ENCODE data around the gene RB1. TPM values are rescaled to one million over a fixed set of nuclear protein-coding genes. Genes with fewer than 3 reads are reported as not detected.

Gene RB1
- total and polyA plus RNA-seq, 2 donors (not counting 3 experiments of a cell fraction or from before 2014, with no cell fraction given): 8.0 to 41.2 TPM

- Histone ChIP-seq H3K4me3 (replicated peaks in 1 of 3; ENCODE audit: insufficient read depth in 1 of 3, low read depth in 1 of 3, low read length in 3 of 3) (no peak overlapping the region), H4K20me1 (replicated peaks; ENCODE audit: control insufficient read depth, extremely low read depth, insufficient read depth, low read length) (no peaks in the 10 kb centered on the region), H2AFZ (ENCODE audit: low read depth, low read length) (no peak overlapping the region), H3K9me3 (replicated peaks; ENCODE audit: control insufficient read depth, insufficient read depth, low read length) (no peaks in the 10 kb centered on the region), H3K9me1 (replicated peaks; ENCODE audit: control insufficient read depth, extremely low read depth, insufficient read depth, low read length) (no peaks in the 10 kb centered on the region), H3K79me2 (ENCODE audit: control insufficient read depth, insufficient read depth, low read length) (no peaks in the 10 kb centered on the region), H3K36me3 (ENCODE audit: control insufficient read depth in 2 of 2, extremely low read depth in 1 of 2, insufficient read depth in 2 of 2, low read length in 2 of 2) (peaks cover 15 to 21% of the 10 kb centered on the region in 2 experiments), H3K4me1 (ENCODE audit: control insufficient read depth, extremely low read depth, insufficient read depth, low read length) (no peaks in the 10 kb centered on the region), H3K27me3 (ENCODE audit: control insufficient read depth in 2 of 2, insufficient read depth in 2 of 2, low read length in 2 of 2) (no peaks in the 10 kb centered on the region), H3K27ac (ENCODE audit: insufficient read depth, low read depth, low read length) (no peak overlapping the region), H3K4me2 (ENCODE audit: insufficient read depth, low read length) (no peak overlapping the region), H3K9ac (replicated peaks; ENCODE audit: extremely low read depth, insufficient read depth, low read length) (no peak overlapping the region)
- dilution Hi-C loops (cut with MboI; ENCODE audit: extremely low pct_ligation_motif_present, low sequenced_read_pairs) (no loop called here), intact Hi-C loops (cut with micrococcal nuclease) (no loop called here)
- DNase-seq (ENCODE audit: low read depth, low spot score) (no peak), FAIRE-seq (no peak)
- ChIA-PET CTCF (no interaction called here), POLR2A (no interaction called here)
- TF ChIP-seq GATA2 (IDR thresholded peaks at IDR 0.05; ENCODE audit: insufficient read depth, insufficient read length, low read depth, low read length) (no peak), MAX (IDR thresholded peaks at IDR 0.05; ENCODE audit: insufficient read depth, insufficient read length) (no peak), CTCF (IDR thresholded peaks at IDR 0.05; ENCODE audit: extremely low read depth in 1 of 2, insufficient read depth in 1 of 2, low read depth in 1 of 2, low read length in 2 of 2) (no peak), MYC (IDR thresholded peaks at IDR 0.05; ENCODE audit: low read depth, low read length) (no peak)
- BruUV-seq (replicated peaks): no TSS peak
Measured at GRCh38 chr13:48258430-48258829, 45.1 kb upstream of the RB1 start.

GRCh38 chr13:48260970-48261369 lies 42.6 kb upstream of the RB1 start:
- H3K27ac ChIP-seq (ENCODE audit: insufficient read depth, low read depth, low read length): no peak overlapping the region
- H4K20me1 ChIP-seq (replicated peaks; ENCODE audit: control insufficient read depth, extremely low read depth, insufficient read depth, low read length): no peaks in the 10 kb centered on the region
- no peaks in the 10 kb centered on the region for H3K27me3 ChIP-seq (ENCODE audit: control insufficient read depth in 2 of 2, insufficient read depth in 2 of 2, low read length in 2 of 2)
- no peak overlapping the region for H3K9ac ChIP-seq (replicated peaks; ENCODE audit: extremely low read depth, insufficient read depth, low read length)
- TF ChIP-seq CTCF (IDR thresholded peaks at IDR 0.05; ENCODE audit: extremely low read depth in 1 of 2, insufficient read depth in 1 of 2, low read depth in 1 of 2, low read length in 2 of 2) (no peak), JUN (IDR thresholded peaks at IDR 0.05; ENCODE audit: borderline replicate concordance, insufficient read depth, insufficient read length, low read depth) (no peak), POLR2AphosphoS5 (IDR thresholded peaks at IDR 0.05; ENCODE audit: insufficient read depth, low read depth, low read length) (no peak)
- H3K4me3 ChIP-seq (replicated peaks in 1 of 3; ENCODE audit: insufficient read depth in 1 of 3, low read depth in 1 of 3, low read length in 3 of 3): no peak overlapping the region
- H2AFZ ChIP-seq (ENCODE audit: low read depth, low read length): no peak overlapping the region
- POLR2A ChIA-PET: no interaction called here
- H3K9me3 ChIP-seq (replicated peaks; ENCODE audit: control insufficient read depth, insufficient read depth, low read length): no peaks in the 10 kb centered on the region
- no peaks in the 10 kb centered on the region for H3K4me1 ChIP-seq (ENCODE audit: control insufficient read depth, extremely low read depth, insufficient read depth, low read length)
- dilution Hi-C loops (cut with MboI; ENCODE audit: extremely low pct_ligation_motif_present, low sequenced_read_pairs) (no loop called here), intact Hi-C loops (cut with micrococcal nuclease) (no loop called here)
- no peaks in the 10 kb centered on the region for H3K9me1 ChIP-seq (replicated peaks; ENCODE audit: control insufficient read depth, extremely low read depth, insufficient read depth, low read length)
- no TSS peak for BruUV-seq (replicated peaks)
- H3K4me2 ChIP-seq (ENCODE audit: insufficient read depth, low read length): no peak overlapping the region
- no peaks in the 10 kb centered on the region for H3K79me2 ChIP-seq (ENCODE audit: control insufficient read depth, insufficient read depth, low read length)
- CTCF ChIA-PET: no interaction called here
- FAIRE-seq: no peak
- no peak for DNase-seq (ENCODE audit: low read depth, low spot score)
- H3K36me3 ChIP-seq (ENCODE audit: control insufficient read depth in 2 of 2, extremely low read depth in 1 of 2, insufficient read depth in 2 of 2, low read length in 2 of 2): peaks cover 9 to 18% of the 10 kb centered on the region in 2 experiments

Data from endothelial cell of umbilical vein (primary cell).